Measurements from ENCODE around the gene HPF1. TPM values are rescaled to one million over a fixed set of nuclear protein-coding genes. Genes with fewer than 3 reads are reported as not detected.

HPF1 gene
- total RNA-seq, 1 donor from 2014 or later: 13.0 TPM

DNA sequence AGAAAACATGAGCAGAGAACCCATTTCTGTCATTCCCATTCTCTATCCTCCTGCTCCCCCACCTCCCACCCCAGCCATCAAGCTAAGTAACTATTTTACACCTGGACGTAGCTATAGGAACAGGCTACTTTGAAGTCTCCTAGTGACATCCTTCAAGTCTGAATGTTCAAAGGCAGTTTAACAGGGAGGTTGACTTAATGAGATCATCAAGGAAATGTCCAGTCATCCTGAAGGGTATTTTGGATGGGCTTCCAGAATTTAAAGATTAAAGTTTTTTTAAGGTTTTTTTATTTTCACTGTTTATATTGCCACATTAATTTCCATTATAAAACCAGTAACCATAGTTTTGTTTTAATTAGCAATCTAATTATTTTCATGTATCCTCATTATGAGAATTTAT, 41.1 kb downstream of the HPF1 start:
- Histone ChIP-seq H3K27ac (ENCODE audit: low read depth, low read length) (no peak overlapping the region), H3K27me3 (ENCODE audit: control insufficient read depth in 3 of 3, insufficient read depth in 3 of 3, low read length in 3 of 3) (no peaks in the 10 kb centered on the region), H3K9me3 (ENCODE audit: control insufficient read depth in 3 of 3, low read length in 3 of 3) (no peaks in the 10 kb centered on the region), H3K4me3 (ENCODE audit: low read length in 3 of 3) (no peak overlapping the region), H3K4me1 (ENCODE audit: control insufficient read depth in 3 of 3, insufficient read depth in 3 of 3, low read length in 3 of 3) (no peaks in the 10 kb centered on the region), H3K36me3 (ENCODE audit: control insufficient read depth in 3 of 3, insufficient read depth in 3 of 3, low read length in 3 of 3) (peaks cover 6 to 21% (median 16%) of the 10 kb centered on the region in 3 donors), H3K9ac (ENCODE audit: low read depth in 1 of 3, low read length in 3 of 3) (no peak overlapping the region)

DNA sequence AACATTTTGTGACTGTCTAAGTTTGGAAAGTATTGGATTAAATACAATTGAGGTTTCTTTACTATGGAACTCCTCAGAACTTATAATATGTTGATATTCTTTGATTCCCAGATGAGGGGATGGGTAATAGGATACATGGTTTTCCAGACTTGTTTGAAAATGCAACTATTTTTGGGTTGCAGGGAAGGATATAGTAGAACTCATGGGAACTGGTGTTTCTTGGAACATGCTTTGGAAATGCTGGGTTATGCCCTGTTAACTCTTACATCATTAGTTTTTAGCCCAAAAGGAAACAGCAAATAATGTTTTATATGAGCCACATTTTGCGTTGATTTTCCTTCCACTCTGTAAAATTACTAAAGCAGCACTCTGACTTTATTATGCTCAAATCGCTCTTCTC, 41.9 kb downstream of the HPF1 start:
- Histone ChIP-seq H3K27me3 (ENCODE audit: control insufficient read depth in 3 of 3, insufficient read depth in 3 of 3, low read length in 3 of 3) (no peaks in the 10 kb centered on the region), H3K9me3 (ENCODE audit: control insufficient read depth in 3 of 3, low read length in 3 of 3) (no peaks in the 10 kb centered on the region), H3K4me1 (ENCODE audit: control insufficient read depth in 3 of 3, insufficient read depth in 3 of 3, low read length in 3 of 3) (no peaks in the 10 kb centered on the region), H3K9ac (ENCODE audit: low read depth in 1 of 3, low read length in 3 of 3) (no peak overlapping the region), H3K36me3 (ENCODE audit: control insufficient read depth in 3 of 3, insufficient read depth in 3 of 3, low read length in 3 of 3) (peaks cover 6 to 21% (median 16%) of the 10 kb centered on the region in 3 donors), H3K4me3 (ENCODE audit: low read length in 3 of 3) (no peak overlapping the region), H3K27ac (ENCODE audit: low read depth, low read length) (no peak overlapping the region)

GRCh38 chr4:169707958-169708643, 49.6 kb downstream of the HPF1 start:
- Histone ChIP-seq H3K4me1 (ENCODE audit: control insufficient read depth in 3 of 3, insufficient read depth in 3 of 3, low read length in 3 of 3) (peaks cover 0 to 6% (median 0%) of the 10 kb centered on the region in 3 donors), H3K27me3 (ENCODE audit: control insufficient read depth in 3 of 3, insufficient read depth in 3 of 3, low read length in 3 of 3) (no peaks in the 10 kb centered on the region), H3K36me3 (ENCODE audit: control insufficient read depth in 3 of 3, insufficient read depth in 3 of 3, low read length in 3 of 3) (peaks cover 5 to 14% (median 6%) of the 10 kb centered on the region in 3 donors), H3K4me3 (ENCODE audit: low read length in 3 of 3) (no peak overlapping the region), H3K27ac (ENCODE audit: low read depth, low read length) (peak overlapping the region; percentile 11), H3K9me3 (ENCODE audit: control insufficient read depth in 3 of 3, low read length in 3 of 3) (no peaks in the 10 kb centered on the region), H3K9ac (ENCODE audit: low read depth in 1 of 3, low read length in 3 of 3) (no peak overlapping the region)

- Histone ChIP-seq H3K36me3 (ENCODE audit: control insufficient read depth in 3 of 3, insufficient read depth in 3 of 3, low read length in 3 of 3) (peaks cover 11 to 30% (median 21%) of the 10 kb centered on the region in 3 donors), H3K27ac (ENCODE audit: low read depth, low read length) (no peak overlapping the region), H3K4me3 (ENCODE audit: low read length in 3 of 3) (no peak overlapping the region), H3K9ac (ENCODE audit: low read depth in 1 of 3, low read length in 3 of 3) (no peak overlapping the region), H3K9me3 (ENCODE audit: control insufficient read depth in 3 of 3, low read length in 3 of 3) (no peaks in the 10 kb centered on the region), H3K4me1 (ENCODE audit: control insufficient read depth in 3 of 3, insufficient read depth in 3 of 3, low read length in 3 of 3) (no peaks in the 10 kb centered on the region), H3K27me3 (ENCODE audit: control insufficient read depth in 3 of 3, insufficient read depth in 3 of 3, low read length in 3 of 3) (no peaks in the 10 kb centered on the region)
Measured at GRCh38 chr4:169698331-169698730, 59.4 kb downstream of the HPF1 start.

GRCh38 chr4:169690787-169691186, 67.0 kb downstream of the HPF1 start:
- Histone ChIP-seq H3K9me3 (ENCODE audit: control insufficient read depth in 3 of 3, low read length in 3 of 3) (no peaks in the 10 kb centered on the region), H3K4me1 (ENCODE audit: control insufficient read depth in 3 of 3, insufficient read depth in 3 of 3, low read length in 3 of 3) (no peaks in the 10 kb centered on the region), H3K27ac (ENCODE audit: low read depth, low read length) (no peak overlapping the region), H3K4me3 (ENCODE audit: low read length in 3 of 3) (no peak overlapping the region), H3K36me3 (ENCODE audit: control insufficient read depth in 3 of 3, insufficient read depth in 3 of 3, low read length in 3 of 3) (peaks cover 3 to 15% (median 9%) of the 10 kb centered on the region in 3 donors), H3K9ac (ENCODE audit: low read depth in 1 of 3, low read length in 3 of 3) (no peak overlapping the region), H3K27me3 (ENCODE audit: control insufficient read depth in 3 of 3, insufficient read depth in 3 of 3, low read length in 3 of 3) (no peaks in the 10 kb centered on the region)

DNA sequence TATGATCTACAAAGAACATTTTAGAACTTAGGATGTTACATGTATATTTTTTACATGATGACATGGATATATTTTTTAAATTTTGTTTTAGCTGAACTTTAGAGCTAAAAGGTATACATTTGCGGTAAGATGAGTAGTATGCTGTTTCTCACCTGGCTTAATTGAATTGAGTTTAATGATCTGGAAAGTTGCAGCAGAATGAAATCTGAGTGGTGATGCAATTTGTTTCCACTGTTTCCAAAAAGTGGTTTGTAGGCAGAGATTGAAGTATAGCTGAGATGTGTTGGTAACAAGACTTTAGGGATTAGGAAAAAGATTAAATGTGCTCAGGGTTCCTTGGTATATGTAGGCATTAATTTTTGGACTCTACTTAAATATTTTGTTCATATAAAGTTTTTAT, 68.1 kb downstream of the HPF1 start:
- H3K36me3 ChIP-seq (ENCODE audit: control insufficient read depth in 3 of 3, insufficient read depth in 3 of 3, low read length in 3 of 3): peaks cover 3 to 15% (median 9%) of the 10 kb centered on the region in 3 donors
- no peaks in the 10 kb centered on the region for H3K4me1 ChIP-seq (ENCODE audit: control insufficient read depth in 3 of 3, insufficient read depth in 3 of 3, low read length in 3 of 3)
- no peaks in the 10 kb centered on the region for H3K9me3 ChIP-seq (ENCODE audit: control insufficient read depth in 3 of 3, low read length in 3 of 3)
- no peak overlapping the region for H3K4me3 ChIP-seq (ENCODE audit: low read length in 3 of 3)
- H3K27ac ChIP-seq (ENCODE audit: low read depth, low read length): no peak overlapping the region
- no peaks in the 10 kb centered on the region for H3K27me3 ChIP-seq (ENCODE audit: control insufficient read depth in 3 of 3, insufficient read depth in 3 of 3, low read length in 3 of 3)
- H3K9ac ChIP-seq (ENCODE audit: low read depth in 1 of 3, low read length in 3 of 3): no peak overlapping the region

GRCh38 chr4:169682372-169683047, 75.2 kb downstream of the HPF1 start:
- H3K4me3 ChIP-seq (ENCODE audit: low read length in 3 of 3): no peak overlapping the region
- no peaks in the 10 kb centered on the region for H3K4me1 ChIP-seq (ENCODE audit: control insufficient read depth in 3 of 3, insufficient read depth in 3 of 3, low read length in 3 of 3)
- no peaks in the 10 kb centered on the region for H3K9me3 ChIP-seq (ENCODE audit: control insufficient read depth in 3 of 3, low read length in 3 of 3)
- no peak overlapping the region for H3K9ac ChIP-seq (ENCODE audit: low read depth in 1 of 3, low read length in 3 of 3)
- peaks cover 0 to 8% (median 5%) of the 10 kb centered on the region in 3 donors for H3K36me3 ChIP-seq (ENCODE audit: control insufficient read depth in 3 of 3, insufficient read depth in 3 of 3, low read length in 3 of 3)
- H3K27me3 ChIP-seq (ENCODE audit: control insufficient read depth in 3 of 3, insufficient read depth in 3 of 3, low read length in 3 of 3): no peaks in the 10 kb centered on the region
- H3K27ac ChIP-seq (ENCODE audit: low read depth, low read length): no peak overlapping the region

Other genes starting within 250 kb of the HPF1 start
- gene NEK1, start 145.4 kb downstream of the HPF1 start, total RNA-seq: 16.7 TPM
- gene CLCN3, start 137.4 kb downstream of the HPF1 start, total RNA-seq: 25.1 TPM

Measured in skeletal muscle tissue (tissue), 4 donors.